ENCODE measurements around the gene DIABLO. TPM values are rescaled to one million over a fixed set of nuclear protein-coding genes. Genes with fewer than 3 reads are reported as not detected.
A peak's percentile ranks its signal among the peaks of the same experiment; 100 is the strongest.

DIABLO gene
- total RNA-seq, 1 experiment from 2014 or later = 97.6 TPM

GRCh38 chr12:122266230-122266901 lies 40.5 kb upstream of the DIABLO start, which contains the start of gene VPS33A:
TSS of gene VPS33A (minus strand) at chr12:122266494. CDS start at chr12:122266408, 86 bp downstream.
- Histone ChIP-seq H3K27me3 (ENCODE audit: low read length) (no peaks in the 10 kb centered on the region), H3K4me2 (ENCODE audit: low read length) (peak within 1 kb of the TSS; percentile 86), H3K4me3 (ENCODE audit: low read length) (peak within 1 kb of the TSS; percentile 84), H4K20me1 (ENCODE audit: low read length) (no peaks in the 10 kb centered on the region), H3K9me3 (ENCODE audit: low read length) (no peaks in the 10 kb centered on the region), H3K4me1 (ENCODE audit: insufficient read depth, low read length) (peaks cover 12% of the 10 kb centered on the region), H2AFZ (ENCODE audit: low read length) (peak within 1 kb of the TSS; percentile 96), H3K79me2 (ENCODE audit: low read length) (peaks cover 15% of the 10 kb centered on the region), H3K9me2 (replicated peaks; ENCODE audit: low read length) (no peaks in the 10 kb centered on the region), H3F3A (ENCODE audit: low read length, unreplicated experiment) (no peaks in the 10 kb centered on the region), H3K27ac (ENCODE audit: low read length) (peak within 1 kb of the TSS; percentile 69), H3K36me3 (ENCODE audit: low read depth, low read length) (peaks cover 4% of the 10 kb centered on the region; the same call in 1 of the 2 replicates), H3K9ac (ENCODE audit: low read length) (peak within 1 kb of the TSS; percentile 84)
- intact Hi-C loops (cut with micrococcal nuclease) = loop anchor here (5.0 kb wide), 2 partner anchors 39 to 91 kb away; partner anchors contain the start of gene DIABLO
- POLR2A ChIA-PET (ENCODE audit: unreplicated experiment) = interaction anchor here (0.6 kb wide), 2 partner anchors 116 to 257 kb away, joined by 4 to 5 read pairs; no protein-coding TSS in a partner anchor
- peak; percentile 87 for ATAC-seq
- peak; percentile 99 for DNase-seq
- no TSS peak for BruUV-seq (replicated peaks)
- CTCF ChIA-PET = interaction anchor here (0.7 to 1.1 kb wide), 3 partner anchors 16 to 161 kb away, joined by 3 read pairs; no protein-coding TSS in a partner anchor
- TF ChIP-seq EZH2phosphoT487 (IDR thresholded peaks at IDR 0.05; ENCODE audit: borderline replicate concordance, low read length) (no peak), EZH2 (IDR thresholded peaks at IDR 0.05; ENCODE audit: low read length, unreplicated experiment) (no peak)
- TF ChIP-seq, protein P1, sequence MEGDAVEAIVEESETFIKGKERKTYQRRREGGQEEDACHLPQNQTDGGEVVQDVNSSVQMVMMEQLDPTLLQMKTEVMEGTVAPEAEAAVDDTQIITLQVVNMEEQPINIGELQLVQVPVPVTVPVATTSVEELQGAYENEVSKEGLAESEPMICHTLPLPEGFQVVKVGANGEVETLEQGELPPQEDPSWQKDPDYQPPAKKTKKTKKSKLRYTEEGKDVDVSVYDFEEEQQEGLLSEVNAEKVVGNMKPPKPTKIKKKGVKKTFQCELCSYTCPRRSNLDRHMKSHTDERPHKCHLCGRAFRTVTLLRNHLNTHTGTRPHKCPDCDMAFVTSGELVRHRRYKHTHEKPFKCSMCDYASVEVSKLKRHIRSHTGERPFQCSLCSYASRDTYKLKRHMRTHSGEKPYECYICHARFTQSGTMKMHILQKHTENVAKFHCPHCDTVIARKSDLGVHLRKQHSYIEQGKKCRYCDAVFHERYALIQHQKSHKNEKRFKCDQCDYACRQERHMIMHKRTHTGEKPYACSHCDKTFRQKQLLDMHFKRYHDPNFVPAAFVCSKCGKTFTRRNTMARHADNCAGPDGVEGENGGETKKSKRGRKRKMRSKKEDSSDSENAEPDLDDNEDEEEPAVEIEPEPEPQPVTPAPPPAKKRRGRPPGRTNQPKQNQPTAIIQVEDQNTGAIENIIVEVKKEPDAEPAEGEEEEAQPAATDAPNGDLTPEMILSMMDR (conservative IDR thresholded peaks at IDR 0.05; ENCODE audit: low read depth, low read length) = no peak

DNA sequence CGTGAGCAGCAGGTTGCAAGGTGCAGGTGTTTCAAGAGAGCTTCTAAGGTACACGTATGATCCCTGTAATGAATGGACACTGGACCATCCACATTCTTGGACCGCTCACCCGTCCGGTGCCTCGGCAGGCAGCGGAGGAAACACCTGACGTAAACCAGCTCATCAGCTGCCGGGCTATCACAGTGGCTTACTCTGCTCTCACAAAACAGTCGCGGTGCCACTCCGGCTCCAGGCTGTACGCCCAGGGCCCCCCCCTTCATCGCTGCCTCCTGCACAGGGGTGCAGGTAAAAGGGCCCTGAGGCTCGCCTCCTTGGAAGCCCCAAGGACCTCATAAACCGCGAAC lies 40.0 kb upstream of the DIABLO start:
- H3K27me3 ChIP-seq (ENCODE audit: low read length) = no peaks in the 10 kb centered on the region
- peak overlapping the region; percentile 84 for H3K9ac ChIP-seq (ENCODE audit: low read length)
- no peaks in the 10 kb centered on the region for H4K20me1 ChIP-seq (ENCODE audit: low read length)
- DNase-seq (peak; percentile 54), ATAC-seq (peak; percentile 69)
- BruUV-seq (replicated peaks) = TSS peak; percentile 70
- intact Hi-C loops (cut with micrococcal nuclease) = loop anchor here (5.0 kb wide), 2 partner anchors 39 to 91 kb away; partner anchors contain the start of gene DIABLO
- peak overlapping the region; percentile 86 for H3K4me2 ChIP-seq (ENCODE audit: low read length)
- H3K27ac ChIP-seq (ENCODE audit: low read length) = peak overlapping the region; percentile 69
- H3K4me3 ChIP-seq (ENCODE audit: low read length) = peak overlapping the region; percentile 84
- ChIA-PET POLR2A (ENCODE audit: unreplicated experiment) (interaction anchor here (0.6 kb wide), 1 partner anchor 257 kb away, joined by 5 read pairs; no protein-coding TSS in a partner anchor), CTCF (no interaction called here)
- peaks cover 12% of the 10 kb centered on the region for H3K4me1 ChIP-seq (ENCODE audit: insufficient read depth, low read length)
- H3F3A ChIP-seq (ENCODE audit: low read length, unreplicated experiment) = no peaks in the 10 kb centered on the region
- H3K36me3 ChIP-seq (ENCODE audit: low read depth, low read length) = peaks cover 4% of the 10 kb centered on the region; the same call in 1 of the 2 replicates
- H3K9me2 ChIP-seq (replicated peaks; ENCODE audit: low read length) = no peaks in the 10 kb centered on the region
- H3K9me3 ChIP-seq (ENCODE audit: low read length) = no peaks in the 10 kb centered on the region
- peaks cover 15% of the 10 kb centered on the region for H3K79me2 ChIP-seq (ENCODE audit: low read length)
- peak overlapping the region; percentile 96 for H2AFZ ChIP-seq (ENCODE audit: low read length)
- TF ChIP-seq EZH2phosphoT487 (IDR thresholded peaks at IDR 0.05; ENCODE audit: borderline replicate concordance, low read length) = no peak
- TF ChIP-seq, protein P1 (conservative IDR thresholded peaks at IDR 0.05; ENCODE audit: low read depth, low read length) = no peak
- no peak for TF ChIP-seq EZH2 (IDR thresholded peaks at IDR 0.05; ENCODE audit: low read length, unreplicated experiment)

All from PC-3 (cell line).